Neural cell (in vitro differentiated cells): ENCODE results near the gene CRIP3.

Experiments
- CTCF ChIP-seq: fragments of 450-650 bp; IDR thresholded peaks from 2 replicates; pipeline ENCODE4 v1.5.1; 2014; ENCODE audit warnings: antibody characterized with exemption, mild to moderate bottlenecking, moderate library complexity; ENCODE audit not compliant: poor library complexity, severe bottlenecking
- EP300 ChIP-seq: fragments of 450-650 bp; conservative IDR thresholded peaks from 2 replicates; pipeline ENCODE4 v1.6.1; 2014; ENCODE audit warnings: antibody characterized with exemption, mild to moderate bottlenecking, moderate library complexity; ENCODE audit not compliant: poor library complexity, severe bottlenecking
- EZH2 ChIP-seq: fragments of 200-600, 300-800 bp; shearing (Covaris generic), sonication (generic); IDR thresholded peaks from 2 replicates; pipeline ENCODE4 v1.6.1; 2014; ENCODE audit warnings: antibody characterized with exemption, low read length, borderline replicate concordance, mild to moderate bottlenecking; ENCODE audit not compliant: insufficient read depth, poor library complexity, severe bottlenecking
- MXI1 ChIP-seq: fragments of 450-650 bp; conservative IDR thresholded peaks from 2 replicates; pipeline ENCODE4 v1.6.1; 2014; ENCODE audit warnings: antibody characterized with exemption, mild to moderate bottlenecking; ENCODE audit not compliant: poor library complexity, severe bottlenecking
- POLR2AphosphoS5 ChIP-seq: IDR thresholded peaks from 2 replicates; pipeline ENCODE4 v1.6.1; 2012
- RAD21 ChIP-seq: fragments of 450-650 bp; conservative IDR thresholded peaks from 2 replicates; pipeline ENCODE4 v1.6.1; 2014; ENCODE audit warnings: antibody characterized with exemption, mild to moderate bottlenecking, moderate library complexity
- SMC3 ChIP-seq: fragments of 450-650 bp; conservative IDR thresholded peaks from 2 replicates; pipeline ENCODE4 v1.6.1; 2014; ENCODE audit warnings: antibody characterized with exemption, mild to moderate bottlenecking, moderate library complexity; ENCODE audit not compliant: poor library complexity
- TAF1 ChIP-seq: IDR thresholded peaks from 2 replicates; pipeline ENCODE4 v1.6.1; 2012; ENCODE audit warnings: low read depth
- TF ChIP-seq, protein P1 (sequence below): IDR thresholded peaks from 2 replicates; pipeline ENCODE4 v1.6.1; 2012; ENCODE audit warnings: borderline replicate concordance

DNA sequence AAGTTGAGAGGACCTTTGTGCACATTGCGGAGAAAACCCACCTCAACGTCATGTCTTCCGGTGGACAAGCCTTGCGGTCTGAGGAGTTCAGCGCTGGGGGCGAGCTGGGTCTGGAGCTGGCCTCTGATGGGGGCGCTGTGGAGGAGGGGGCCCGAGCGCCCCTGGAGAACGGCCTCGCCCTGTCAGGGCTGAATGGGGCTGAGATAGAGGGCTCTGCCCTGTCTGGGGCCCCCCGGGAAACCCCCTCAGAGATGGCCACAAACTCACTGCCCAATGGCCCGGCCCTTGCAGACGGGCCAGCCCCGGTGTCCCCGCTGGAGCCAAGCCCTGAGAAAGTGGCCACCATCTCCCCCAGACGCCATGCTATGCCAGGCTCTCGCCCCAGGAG is 25.1 kb downstream of the CRIP3 start:
- TF ChIP-seq EP300 (no peak), EZH2 (no peak), CTCF (no peak), TAF1 (no peak), MXI1 (no peak), POLR2AphosphoS5 (no peak), RAD21 (no peak), SMC3 (no peak)
- TF ChIP-seq, protein P1, sequence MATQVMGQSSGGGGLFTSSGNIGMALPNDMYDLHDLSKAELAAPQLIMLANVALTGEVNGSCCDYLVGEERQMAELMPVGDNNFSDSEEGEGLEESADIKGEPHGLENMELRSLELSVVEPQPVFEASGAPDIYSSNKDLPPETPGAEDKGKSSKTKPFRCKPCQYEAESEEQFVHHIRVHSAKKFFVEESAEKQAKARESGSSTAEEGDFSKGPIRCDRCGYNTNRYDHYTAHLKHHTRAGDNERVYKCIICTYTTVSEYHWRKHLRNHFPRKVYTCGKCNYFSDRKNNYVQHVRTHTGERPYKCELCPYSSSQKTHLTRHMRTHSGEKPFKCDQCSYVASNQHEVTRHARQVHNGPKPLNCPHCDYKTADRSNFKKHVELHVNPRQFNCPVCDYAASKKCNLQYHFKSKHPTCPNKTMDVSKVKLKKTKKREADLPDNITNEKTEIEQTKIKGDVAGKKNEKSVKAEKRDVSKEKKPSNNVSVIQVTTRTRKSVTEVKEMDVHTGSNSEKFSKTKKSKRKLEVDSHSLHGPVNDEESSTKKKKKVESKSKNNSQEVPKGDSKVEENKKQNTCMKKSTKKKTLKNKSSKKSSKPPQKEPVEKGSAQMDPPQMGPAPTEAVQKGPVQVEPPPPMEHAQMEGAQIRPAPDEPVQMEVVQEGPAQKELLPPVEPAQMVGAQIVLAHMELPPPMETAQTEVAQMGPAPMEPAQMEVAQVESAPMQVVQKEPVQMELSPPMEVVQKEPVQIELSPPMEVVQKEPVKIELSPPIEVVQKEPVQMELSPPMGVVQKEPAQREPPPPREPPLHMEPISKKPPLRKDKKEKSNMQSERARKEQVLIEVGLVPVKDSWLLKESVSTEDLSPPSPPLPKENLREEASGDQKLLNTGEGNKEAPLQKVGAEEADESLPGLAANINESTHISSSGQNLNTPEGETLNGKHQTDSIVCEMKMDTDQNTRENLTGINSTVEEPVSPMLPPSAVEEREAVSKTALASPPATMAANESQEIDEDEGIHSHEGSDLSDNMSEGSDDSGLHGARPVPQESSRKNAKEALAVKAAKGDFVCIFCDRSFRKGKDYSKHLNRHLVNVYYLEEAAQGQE: no peak
